SK-N-SH treated with all-trans-retinoic acid at 6 μM for 48 hours (cell line): ENCODE results near the gene SPEM2.

Source experiments
- ATAC-seq: fragments of 200-7000 bp; cut with Tn5 transposase; 3 replicates; pipeline ENCODE4 v1.9.1; 2020; ENCODE audit warnings: mild to moderate bottlenecking, moderate library complexity
- ARNTL ChIP-seq: fragments of 450-650 bp; formaldehyde crosslinking; IDR thresholded peaks from 2 replicates; pipeline ENCODE4 v1.5.0; 2020; ENCODE audit warnings: low read depth, mild to moderate bottlenecking, moderate library complexity, borderline replicate concordance
- BACH2 ChIP-seq: fragments of 250-450 bp; sonication (Bioruptor Pico); IDR thresholded peaks from 2 replicates; pipeline ENCODE4 v1.9.0; 2021; ENCODE audit warnings: mild to moderate bottlenecking, borderline replicate concordance
- CSDC2 ChIP-seq: fragments of 250-450 bp; sonication (Bioruptor Pico); IDR thresholded peaks from 2 replicates; pipeline ENCODE4 v1.5.0; 2020; ENCODE audit warnings: mild to moderate bottlenecking, moderate library complexity
- ESRRG ChIP-seq: fragments of 250-450 bp; sonication (Bioruptor Pico); IDR thresholded peaks from 2 replicates; pipeline ENCODE4 v1.6.1; 2021; ENCODE audit warnings: mild to moderate bottlenecking
- GLIS3 ChIP-seq: fragments of 250-450 bp; sonication (Bioruptor Pico); IDR thresholded peaks from 2 replicates; pipeline ENCODE4 v1.5.0; 2020; ENCODE audit warnings: mild to moderate bottlenecking, moderate library complexity
- ISL1 ChIP-seq: fragments of 250-450 bp; sonication (Bioruptor Pico); IDR thresholded peaks from 2 replicates; pipeline ENCODE4 v2.1.2; 2022; ENCODE audit warnings: mild to moderate bottlenecking, moderate library complexity
- OSR1 ChIP-seq: fragments of 250-450 bp; sonication (Bioruptor Pico); IDR thresholded peaks from 2 replicates; pipeline ENCODE4 v1.8.0; 2022; ENCODE audit warnings: moderate library complexity, mild to moderate bottlenecking, inconsistent platforms
- PPARA ChIP-seq: fragments of 250-450 bp; sonication (Bioruptor Pico); IDR thresholded peaks from 2 replicates; pipeline ENCODE4 v1.5.0; 2020; ENCODE audit warnings: mild to moderate bottlenecking, borderline replicate concordance
- RARB ChIP-seq: fragments of 250-450 bp; sonication (Bioruptor Pico); IDR thresholded peaks from 2 replicates; pipeline ENCODE4 v1.8.0; 2021; ENCODE audit warnings: mild to moderate bottlenecking, moderate library complexity
- SNAI2 ChIP-seq: fragments of 250-450 bp; sonication (Bioruptor Pico); IDR thresholded peaks from 2 replicates; pipeline ENCODE4 v1.5.0; 2020; ENCODE audit warnings: mild to moderate bottlenecking, moderate library complexity
- TCF4 ChIP-seq: fragments of 250-450 bp; sonication (Bioruptor Pico); IDR thresholded peaks from 2 replicates; pipeline ENCODE4 v1.8.0; 2021; ENCODE audit warnings: mild to moderate bottlenecking, moderate library complexity, borderline replicate concordance
- TOX ChIP-seq: fragments of 250-450 bp; sonication (Bioruptor Pico); IDR thresholded peaks from 2 replicates; pipeline ENCODE4 v1.8.0; 2021; ENCODE audit warnings: mild to moderate bottlenecking, moderate library complexity, borderline replicate concordance
- ZC3H10 ChIP-seq: fragments of 250-450 bp; sonication (Bioruptor Pico); IDR thresholded peaks from 2 replicates; pipeline ENCODE4 v1.5.1; 2021; ENCODE audit warnings: mild to moderate bottlenecking, moderate library complexity
- ZFP3 ChIP-seq: fragments of 250-450 bp; sonication (Bioruptor Pico); IDR thresholded peaks from 2 replicates; pipeline ENCODE4 v1.5.0; 2020; ENCODE audit warnings: mild to moderate bottlenecking, moderate library complexity
- ZFP30 ChIP-seq: fragments of 450-650 bp; formaldehyde crosslinking; IDR thresholded peaks from 2 replicates; pipeline ENCODE4 v1.5.0; 2022; ENCODE audit warnings: mild to moderate bottlenecking, moderate library complexity
- ZNF70 ChIP-seq: fragments of 450-650 bp; formaldehyde crosslinking; IDR thresholded peaks from 2 replicates; pipeline ENCODE4 v1.5.0; 2020; ENCODE audit warnings: mild to moderate bottlenecking, moderate library complexity
- ZNF8 ChIP-seq: fragments of 450-650 bp; formaldehyde crosslinking; IDR thresholded peaks from 2 replicates; pipeline ENCODE4 v1.5.0; 2020; ENCODE audit warnings: mild to moderate bottlenecking, moderate library complexity
- TF ChIP-seq, protein P1 (sequence below): fragments of 250-450 bp; sonication (Bioruptor Pico); IDR thresholded peaks from 2 replicates; pipeline ENCODE4 v1.5.1; 2020; ENCODE audit warnings: low read depth, mild to moderate bottlenecking, moderate library complexity
- TF ChIP-seq, protein P2 (sequence below): fragments of 250-450 bp; sonication (Bioruptor Pico); IDR thresholded peaks from 2 replicates; pipeline ENCODE4 v1.5.0; 2020; ENCODE audit warnings: mild to moderate bottlenecking, moderate library complexity
- TF ChIP-seq, protein P3 (sequence below): fragments of 250-450 bp; sonication (Bioruptor Pico); IDR thresholded peaks from 2 replicates; pipeline ENCODE4 v1.8.0; 2020; ENCODE audit warnings: mild to moderate bottlenecking, moderate library complexity, borderline replicate concordance
- TF ChIP-seq, protein P4 (sequence below): fragments of 250-450 bp; sonication (Bioruptor Pico); IDR thresholded peaks from 2 replicates; pipeline ENCODE4 v1.8.0; 2021; ENCODE audit warnings: low read depth, mild to moderate bottlenecking, moderate library complexity, borderline replicate concordance
- TF ChIP-seq, protein P5 (sequence below): fragments of 250-450 bp; sonication (Bioruptor Pico); IDR thresholded peaks from 2 replicates; pipeline ENCODE4 v1.5.1; 2021; ENCODE audit warnings: mild to moderate bottlenecking, moderate library complexity

SPEM2 gene

DNA sequence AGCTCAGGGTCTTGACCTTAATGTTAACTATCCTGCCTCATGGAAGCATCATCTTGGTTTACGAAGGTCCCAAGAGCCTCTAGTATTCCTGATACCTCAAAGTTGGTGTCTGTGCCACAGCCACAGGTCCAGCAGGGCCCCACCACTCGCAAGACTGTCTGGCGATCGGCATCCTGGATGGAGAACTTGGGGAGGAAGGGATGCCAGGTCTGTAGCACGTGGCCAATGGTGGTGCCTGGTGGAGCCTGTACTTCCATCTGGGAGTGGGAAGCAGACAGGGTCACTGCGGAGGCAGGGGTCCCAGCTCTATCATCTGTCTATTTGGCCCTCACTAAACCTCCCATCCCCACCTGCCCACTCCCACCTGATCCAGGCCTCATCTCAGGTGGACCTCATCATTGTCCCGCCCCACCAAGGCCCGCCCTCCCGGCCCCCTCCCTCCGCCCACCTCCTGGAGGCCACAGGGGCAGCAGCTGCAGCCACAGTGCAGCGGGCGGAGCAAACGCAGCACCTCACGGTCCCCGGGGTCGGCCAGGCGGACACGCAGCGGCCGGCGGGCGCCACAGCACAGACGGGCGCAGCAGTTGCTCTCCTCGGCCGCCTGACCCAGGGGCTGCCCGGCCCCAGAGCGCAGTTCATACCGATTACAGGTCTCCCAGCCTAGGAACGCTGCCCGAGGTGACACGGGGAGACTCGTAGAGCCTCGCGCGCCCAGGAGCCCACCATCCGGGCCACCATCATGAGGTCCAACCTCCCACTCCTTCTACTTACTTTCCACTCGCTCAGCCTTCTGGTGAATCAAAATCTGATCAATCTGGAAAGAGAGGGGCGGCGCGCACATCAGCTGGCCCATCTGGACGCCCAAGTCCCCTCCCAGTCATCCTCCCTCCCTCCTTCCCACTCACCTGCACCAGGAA is 32.5 kb upstream of the SPEM2 start:
- TF ChIP-seq ARNTL (CRISPR knock-in tag) (no peak), TOX (CRISPR knock-in tag) (no peak), OSR1 (CRISPR knock-in tag) (no peak), ZNF70 (no peak), RARB (CRISPR knock-in tag) (no peak), CSDC2 (CRISPR knock-in tag) (no peak), PPARA (CRISPR knock-in tag) (no peak), ISL1 (CRISPR knock-in tag) (no peak), ZFP30 (no peak), BACH2 (no peak), ZC3H10 (CRISPR knock-in tag) (no peak), SNAI2 (no peak), TCF4 (CRISPR knock-in tag) (no peak), ZNF8 (no peak), ESRRG (CRISPR knock-in tag) (no peak)
- TF ChIP-seq, protein P1, sequence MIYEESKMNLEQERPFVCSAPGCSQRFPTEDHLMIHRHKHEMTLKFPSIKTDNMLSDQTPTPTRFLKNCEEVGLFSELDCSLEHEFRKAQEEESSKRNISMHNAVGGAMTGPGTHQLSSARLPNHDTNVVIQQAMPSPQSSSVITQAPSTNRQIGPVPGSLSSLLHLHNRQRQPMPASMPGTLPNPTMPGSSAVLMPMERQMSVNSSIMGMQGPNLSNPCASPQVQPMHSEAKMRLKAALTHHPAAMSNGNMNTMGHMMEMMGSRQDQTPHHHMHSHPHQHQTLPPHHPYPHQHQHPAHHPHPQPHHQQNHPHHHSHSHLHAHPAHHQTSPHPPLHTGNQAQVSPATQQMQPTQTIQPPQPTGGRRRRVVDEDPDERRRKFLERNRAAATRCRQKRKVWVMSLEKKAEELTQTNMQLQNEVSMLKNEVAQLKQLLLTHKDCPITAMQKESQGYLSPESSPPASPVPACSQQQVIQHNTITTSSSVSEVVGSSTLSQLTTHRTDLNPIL (CRISPR knock-in tag), result no peak
- TF ChIP-seq, protein P2, sequence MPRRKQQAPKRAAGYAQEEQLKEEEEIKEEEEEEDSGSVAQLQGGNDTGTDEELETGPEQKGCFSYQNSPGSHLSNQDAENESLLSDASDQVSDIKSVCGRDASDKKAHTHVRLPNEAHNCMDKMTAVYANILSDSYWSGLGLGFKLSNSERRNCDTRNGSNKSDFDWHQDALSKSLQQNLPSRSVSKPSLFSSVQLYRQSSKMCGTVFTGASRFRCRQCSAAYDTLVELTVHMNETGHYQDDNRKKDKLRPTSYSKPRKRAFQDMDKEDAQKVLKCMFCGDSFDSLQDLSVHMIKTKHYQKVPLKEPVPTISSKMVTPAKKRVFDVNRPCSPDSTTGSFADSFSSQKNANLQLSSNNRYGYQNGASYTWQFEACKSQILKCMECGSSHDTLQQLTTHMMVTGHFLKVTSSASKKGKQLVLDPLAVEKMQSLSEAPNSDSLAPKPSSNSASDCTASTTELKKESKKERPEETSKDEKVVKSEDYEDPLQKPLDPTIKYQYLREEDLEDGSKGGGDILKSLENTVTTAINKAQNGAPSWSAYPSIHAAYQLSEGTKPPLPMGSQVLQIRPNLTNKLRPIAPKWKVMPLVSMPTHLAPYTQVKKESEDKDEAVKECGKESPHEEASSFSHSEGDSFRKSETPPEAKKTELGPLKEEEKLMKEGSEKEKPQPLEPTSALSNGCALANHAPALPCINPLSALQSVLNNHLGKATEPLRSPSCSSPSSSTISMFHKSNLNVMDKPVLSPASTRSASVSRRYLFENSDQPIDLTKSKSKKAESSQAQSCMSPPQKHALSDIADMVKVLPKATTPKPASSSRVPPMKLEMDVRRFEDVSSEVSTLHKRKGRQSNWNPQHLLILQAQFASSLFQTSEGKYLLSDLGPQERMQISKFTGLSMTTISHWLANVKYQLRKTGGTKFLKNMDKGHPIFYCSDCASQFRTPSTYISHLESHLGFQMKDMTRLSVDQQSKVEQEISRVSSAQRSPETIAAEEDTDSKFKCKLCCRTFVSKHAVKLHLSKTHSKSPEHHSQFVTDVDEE (CRISPR knock-in tag), result no peak
- TF ChIP-seq, protein P3, sequence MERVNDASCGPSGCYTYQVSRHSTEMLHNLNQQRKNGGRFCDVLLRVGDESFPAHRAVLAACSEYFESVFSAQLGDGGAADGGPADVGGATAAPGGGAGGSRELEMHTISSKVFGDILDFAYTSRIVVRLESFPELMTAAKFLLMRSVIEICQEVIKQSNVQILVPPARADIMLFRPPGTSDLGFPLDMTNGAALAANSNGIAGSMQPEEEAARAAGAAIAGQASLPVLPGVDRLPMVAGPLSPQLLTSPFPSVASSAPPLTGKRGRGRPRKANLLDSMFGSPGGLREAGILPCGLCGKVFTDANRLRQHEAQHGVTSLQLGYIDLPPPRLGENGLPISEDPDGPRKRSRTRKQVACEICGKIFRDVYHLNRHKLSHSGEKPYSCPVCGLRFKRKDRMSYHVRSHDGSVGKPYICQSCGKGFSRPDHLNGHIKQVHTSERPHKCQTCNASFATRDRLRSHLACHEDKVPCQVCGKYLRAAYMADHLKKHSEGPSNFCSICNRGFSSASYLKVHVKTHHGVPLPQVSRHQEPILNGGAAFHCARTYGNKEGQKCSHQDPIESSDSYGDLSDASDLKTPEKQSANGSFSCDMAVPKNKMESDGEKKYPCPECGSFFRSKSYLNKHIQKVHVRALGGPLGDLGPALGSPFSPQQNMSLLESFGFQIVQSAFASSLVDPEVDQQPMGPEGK (CRISPR knock-in tag), result no peak
- TF ChIP-seq, protein P4, sequence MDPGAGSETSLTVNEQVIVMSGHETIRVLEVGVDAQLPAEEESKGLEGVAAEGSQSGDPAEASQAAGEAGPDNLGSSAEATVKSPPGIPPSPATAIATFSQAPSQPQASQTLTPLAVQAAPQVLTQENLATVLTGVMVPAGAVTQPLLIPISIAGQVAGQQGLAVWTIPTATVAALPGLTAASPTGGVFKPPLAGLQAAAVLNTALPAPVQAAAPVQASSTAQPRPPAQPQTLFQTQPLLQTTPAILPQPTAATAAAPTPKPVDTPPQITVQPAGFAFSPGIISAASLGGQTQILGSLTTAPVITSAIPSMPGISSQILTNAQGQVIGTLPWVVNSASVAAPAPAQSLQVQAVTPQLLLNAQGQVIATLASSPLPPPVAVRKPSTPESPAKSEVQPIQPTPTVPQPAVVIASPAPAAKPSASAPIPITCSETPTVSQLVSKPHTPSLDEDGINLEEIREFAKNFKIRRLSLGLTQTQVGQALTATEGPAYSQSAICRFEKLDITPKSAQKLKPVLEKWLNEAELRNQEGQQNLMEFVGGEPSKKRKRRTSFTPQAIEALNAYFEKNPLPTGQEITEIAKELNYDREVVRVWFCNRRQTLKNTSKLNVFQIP (CRISPR knock-in tag), result no peak
- TF ChIP-seq, protein P5, sequence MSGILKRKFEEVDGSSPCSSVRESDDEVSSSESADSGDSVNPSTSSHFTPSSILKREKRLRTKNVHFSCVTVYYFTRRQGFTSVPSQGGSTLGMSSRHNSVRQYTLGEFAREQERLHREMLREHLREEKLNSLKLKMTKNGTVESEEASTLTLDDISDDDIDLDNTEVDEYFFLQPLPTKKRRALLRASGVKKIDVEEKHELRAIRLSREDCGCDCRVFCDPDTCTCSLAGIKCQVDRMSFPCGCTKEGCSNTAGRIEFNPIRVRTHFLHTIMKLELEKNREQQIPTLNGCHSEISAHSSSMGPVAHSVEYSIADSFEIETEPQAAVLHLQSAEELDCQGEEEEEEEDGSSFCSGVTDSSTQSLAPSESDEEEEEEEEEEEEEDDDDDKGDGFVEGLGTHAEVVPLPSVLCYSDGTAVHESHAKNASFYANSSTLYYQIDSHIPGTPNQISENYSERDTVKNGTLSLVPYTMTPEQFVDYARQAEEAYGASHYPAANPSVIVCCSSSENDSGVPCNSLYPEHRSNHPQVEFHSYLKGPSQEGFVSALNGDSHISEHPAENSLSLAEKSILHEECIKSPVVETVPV, result no peak
- no peak for ATAC-seq

DNA sequence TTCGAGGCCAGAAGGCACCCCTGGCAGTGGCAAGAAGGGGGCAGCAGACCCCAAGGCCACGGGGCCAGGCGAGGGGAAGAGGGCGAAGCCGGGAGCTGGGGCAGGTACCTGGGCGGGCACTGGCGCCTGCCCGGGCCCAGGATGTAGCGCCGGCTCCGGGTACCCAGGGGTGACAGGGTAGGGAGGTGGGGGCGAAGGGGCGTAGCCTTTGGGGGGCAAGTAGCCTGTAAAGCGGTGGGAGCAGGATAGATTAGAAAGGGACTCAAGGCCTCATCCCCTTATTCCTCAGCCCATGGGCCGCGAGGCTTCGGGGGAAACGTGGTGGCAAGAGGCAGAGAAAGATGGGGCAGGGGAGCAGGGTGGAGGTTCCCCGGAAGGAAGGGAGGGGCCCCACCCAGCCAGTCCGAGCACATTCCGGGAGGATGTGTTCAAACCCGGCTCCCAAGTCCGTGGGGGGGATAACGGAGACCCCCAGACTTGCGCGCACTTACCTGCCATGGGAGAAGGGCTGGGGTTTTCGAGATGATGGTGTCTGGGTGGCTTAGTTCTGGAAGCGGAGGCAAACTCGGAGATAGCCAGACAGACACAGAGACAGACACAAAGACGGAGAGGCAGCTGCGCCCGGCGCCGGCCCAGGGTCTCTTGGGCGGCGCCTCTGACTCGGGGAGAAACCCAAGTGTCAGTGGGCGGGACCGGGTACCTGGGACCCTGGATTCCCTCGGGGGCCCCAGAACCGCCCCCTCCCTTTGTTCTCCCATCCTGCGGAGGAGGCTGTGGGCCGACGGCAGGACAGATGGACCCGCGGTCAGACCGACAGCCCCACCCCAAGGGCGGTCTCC is 31.6 kb upstream of the SPEM2 start:
- peak; percentile 49 for ATAC-seq
- TF ChIP-seq TOX (CRISPR knock-in tag) (no peak), GLIS3 (CRISPR knock-in tag) (no peak), ARNTL (CRISPR knock-in tag) (no peak), ZFP30 (no peak), TCF4 (CRISPR knock-in tag) (no peak), ZFP3 (CRISPR knock-in tag) (no peak), ZNF8 (no peak)
- TF ChIP-seq, protein P3 (CRISPR knock-in tag), result no peak
- TF ChIP-seq, protein P4 (CRISPR knock-in tag), result no peak
